A549 (cell line): ENCODE results near the gene SLC25A19.

Experiments used
- CEBPB ChIP-seq, 2 experiments: fragments of >200 bp in 1 of 2; sonication (Bioruptor Twin) in 1 of 2; formaldehyde crosslinking in 1 of 2; IDR thresholded peaks; 2 replicates each; pipeline ENCODE4 v1.6.1; 2012 to 2016
- CTCF ChIP-seq: fragments of >200 bp; sonication (Bioruptor Twin); formaldehyde crosslinking; IDR thresholded peaks from 3 replicates; pipeline ENCODE4 v1.5.1; 2016
- EP300 ChIP-seq, 2 experiments: fragments of >200 bp; sonication (Bioruptor Twin); formaldehyde crosslinking; IDR thresholded peaks; 2 replicates in 1 of 2; 3 replicates in 1 of 2; pipeline ENCODE4 v1.6.1; 2016 to 2017
- ESRRA ChIP-seq: fragments of 150-350 bp; IDR thresholded peaks from 2 replicates; pipeline ENCODE4 v1.6.1; 2014; ENCODE audit warnings: mild to moderate bottlenecking, low read length, borderline replicate concordance
- MAFK ChIP-seq: fragments of 450-650 bp; IDR thresholded peaks from 2 replicates; pipeline ENCODE4 v1.6.1; 2014; ENCODE audit not compliant: partially characterized antibody
- MYC ChIP-seq: IDR thresholded peaks from 2 replicates; pipeline ENCODE4 v1.6.1; 2012; ENCODE audit warnings: mild to moderate bottlenecking, inconsistent platforms, low read length, improper control_type of control experiment, borderline replicate concordance
- NFE2L2 ChIP-seq: fragments of 150-350 bp; conservative IDR thresholded peaks from 2 replicates; pipeline ENCODE4 v1.6.1; 2014; ENCODE audit warnings: low read length
- POLR2A ChIP-seq: IDR thresholded peaks from 2 replicates; pipeline ENCODE4 v1.6.1; 2012; ENCODE audit warnings: mild to moderate bottlenecking, low read length
- SMC3 ChIP-seq: fragments of >200 bp; sonication (Bioruptor Twin); formaldehyde crosslinking; IDR thresholded peaks from 3 replicates; pipeline ENCODE4 v1.6.1; 2018; ENCODE audit warnings: inconsistent platforms
- SREBF2 ChIP-seq: fragments of 450-650 bp; IDR thresholded peaks from 2 replicates; pipeline ENCODE4 v1.6.1; 2014; ENCODE audit warnings: mild to moderate bottlenecking, moderate library complexity

DNA sequence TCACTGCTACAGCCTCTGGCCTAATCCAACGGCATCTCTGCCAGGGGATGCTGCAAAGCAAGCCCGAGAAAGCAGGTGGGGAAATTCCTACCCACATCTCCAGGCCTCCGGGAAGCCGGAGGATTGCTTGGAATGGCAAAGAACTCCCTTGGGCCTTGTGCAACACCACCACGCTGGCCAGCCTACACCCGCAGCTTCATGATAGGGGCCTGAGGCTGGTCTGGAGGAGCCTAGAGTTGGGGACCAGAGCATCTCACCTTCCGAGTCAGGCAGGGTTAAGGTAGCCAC, 48.1 kb downstream of the SLC25A19 start:
- TF ChIP-seq NFE2L2: no peak
- no peak for TF ChIP-seq CTCF
- TF ChIP-seq POLR2A: no peak
- no peak for TF ChIP-seq CEBPB (IDR thresholded peaks at IDR 0.05)
- no peak for TF ChIP-seq EP300 (IDR thresholded peaks at IDR 0.05)
- no peak for TF ChIP-seq SMC3
- no peak for TF ChIP-seq MYC
- no peak for TF ChIP-seq ESRRA
- no peak for TF ChIP-seq MAFK
- TF ChIP-seq SREBF2: no peak
